HepG2 (cell line): ENCODE measurements around the gene C16orf95. TPM values are rescaled to one million over a fixed set of nuclear protein-coding genes. Genes with fewer than 3 reads are reported as not detected.

ENCODE experiments used
- ATAC-seq: fragments of 200-7000 bp; cut with Tn5 transposase; 3 replicates; pipeline ENCODE4 v1.9.1; 2020; ENCODE audit warnings: mild to moderate bottlenecking, moderate library complexity
- BruUV-seq: library from RNA; stranded (reverse); fragments of 400-500 nt; replicated peaks from 2 replicates; lab custom pipeline; 2021; lab: Mats Ljungman, UMichigan
- CTCF ChIA-PET: fragments of 300-600 bp; formaldehyde crosslinking; extraction: SDS; loops from one replicate; lab custom pipeline; 2021; ENCODE audit warnings: low total read pairs, inconsistent platforms, low intra/inter-chr PET ratio; lab: Yijun Ruan, JAX
- POLR2A ChIA-PET: fragments of 350-600 bp; sonication (Branson Sonifier 250); formaldehyde crosslinking; loops from one replicate; lab custom pipeline; 2020; ENCODE audit warnings: antibody characterized with exemption, inconsistent platforms; lab: Yijun Ruan, JAX
- DNase-seq: peaks from one replicate; pipeline ENCODE4 v3.0.0-alpha.2; 2015; ENCODE audit warnings: low spot score
- FAIRE-seq: peaks from 3 replicates; lab custom pipeline; 2011; peaks lifted over from hg19 to GRCh38; lab: Jason Lieb, UNC
- H2AFZ ChIP-seq: one replicate; pipeline ENCODE4 v1.6.1; 2011; ENCODE audit warnings: low read length, inconsistent platforms
- H3K27ac ChIP-seq: fragments of 300-600 bp; 3 replicates; pipeline ENCODE4 v1.8.0; 2011; ENCODE audit warnings: mixed run types, mild to moderate bottlenecking, mixed read lengths, low read length, inconsistent platforms; ENCODE audit not compliant: insufficient read depth; ENCODE audit errors: extremely low read length
- H3K27me3 ChIP-seq, 2 experiments: fragments of 200-600 bp in 1 of 2; 2 replicates in 1 of 2; 3 replicates in 1 of 2; pipeline versions ENCODE4 v1.6.0 to v1.8.0; 2011; ENCODE audit warnings: low read length in 2 of 2, mild to moderate bottlenecking in 2 of 2, moderate library complexity in 2 of 2, inconsistent platforms in 1 of 2; ENCODE audit not compliant: insufficient read depth in 2 of 2, control insufficient read depth in 1 of 2
- H3K36me3 ChIP-seq, 2 experiments: fragments of 200-600 bp in 1 of 2; replicated peaks in 1 of 2; 2 replicates in 1 of 2; 3 replicates in 1 of 2; pipeline versions ENCODE4 v1.5.1 to v1.8.0; 2011; ENCODE audit warnings: low read length in 2 of 2, inconsistent platforms in 1 of 2; ENCODE audit not compliant: insufficient read depth in 2 of 2, control insufficient read depth in 1 of 2
- H3K4me1 ChIP-seq: 2 replicates; pipeline ENCODE4 v1.5.1; 2012; ENCODE audit warnings: low read length, inconsistent platforms; ENCODE audit not compliant: insufficient read depth
- H3K4me2 ChIP-seq: 2 replicates; pipeline ENCODE4 v1.6.0; 2011; ENCODE audit warnings: low read depth, low read length, inconsistent platforms
- H3K4me3 ChIP-seq, 3 experiments: fragments of 200-600 bp in 1 of 3; sonication (generic), shearing (Covaris generic) in 1 of 3; replicated peaks in 1 of 3; 2 replicates each; pipeline ENCODE4 v1.5.1; 2011 to 2016; ENCODE audit warnings: low read length in 3 of 3, inconsistent platforms in 2 of 3, low read depth in 2 of 3, mild to moderate bottlenecking in 2 of 3, control low read depth in 1 of 3, mixed read lengths in 1 of 3; ENCODE audit not compliant: insufficient read depth in 1 of 3
- H3K79me2 ChIP-seq: one replicate; pipeline ENCODE4 v1.6.1; 2011; ENCODE audit warnings: low read length, inconsistent platforms; ENCODE audit not compliant: insufficient read depth
- H3K9ac ChIP-seq: 2 replicates; pipeline ENCODE4 v1.6.0; 2011; ENCODE audit warnings: mild to moderate bottlenecking, low read depth, low read length, inconsistent platforms; ENCODE audit not compliant: insufficient read depth
- H3K9me3 ChIP-seq: 2 replicates; pipeline ENCODE4 v1.5.1; 2012; ENCODE audit warnings: mild to moderate bottlenecking, low read length
- H4K20me1 ChIP-seq: 2 replicates; pipeline ENCODE4 v1.6.0; 2011; ENCODE audit warnings: inconsistent platforms, mild to moderate bottlenecking, low read length, moderate library complexity; ENCODE audit not compliant: insufficient read depth
- ADNP ChIP-seq: sonication (generic); formaldehyde crosslinking; IDR thresholded peaks from 2 replicates; pipeline ENCODE4 v1.4.0; 2020; ENCODE audit warnings: missing genetic modification reagents
- MED1 ChIP-seq: sonication (generic); formaldehyde crosslinking; IDR thresholded peaks from 2 replicates; pipeline ENCODE4 v1.4.0; 2020; ENCODE audit warnings: missing genetic modification reagents
- MTERF4 ChIP-seq: sonication (generic); formaldehyde crosslinking; IDR thresholded peaks from 2 replicates; pipeline ENCODE4 v1.8.0; 2023; ENCODE audit warnings: mild to moderate bottlenecking, missing genetic modification reagents
- NR1H2 ChIP-seq: sonication (generic); formaldehyde crosslinking; IDR thresholded peaks from 2 replicates; pipeline ENCODE4 v1.8.1; 2022; ENCODE audit warnings: low read depth, missing genetic modification reagents, borderline replicate concordance
- NR2F1 ChIP-seq, 2 experiments: fragments of 450-650 bp in 1 of 2; formaldehyde crosslinking in 1 of 2; IDR thresholded peaks; 2 replicates each; pipeline versions ENCODE4 v1.5.0 to v1.6.1; 2016 to 2020; ENCODE audit warnings: mild to moderate bottlenecking in 1 of 2, missing compliant biosample characterization in 1 of 2, missing genetic modification reagents in 1 of 2, moderate library complexity in 1 of 2
- PAXIP1 ChIP-seq: sonication (generic); formaldehyde crosslinking; conservative IDR thresholded peaks from 2 replicates; pipeline ENCODE4 v1.4.0; 2020; ENCODE audit warnings: mild to moderate bottlenecking, missing genetic modification reagents, moderate library complexity
- POGZ ChIP-seq: sonication (generic); formaldehyde crosslinking; IDR thresholded peaks from 2 replicates; pipeline ENCODE4 v1.4.0; 2020; ENCODE audit warnings: mild to moderate bottlenecking, missing genetic modification reagents
- RBM39 ChIP-seq: fragments of 200-400 bp; formaldehyde crosslinking; IDR thresholded peaks from one replicate; pipeline ENCODE4 v1.6.1; 2018; ENCODE audit warnings: antibody characterized with exemption, mild to moderate bottlenecking, low read depth, low read length; ENCODE audit not compliant: poor library complexity, severe bottlenecking
- SATB2 ChIP-seq: sonication (generic); formaldehyde crosslinking; IDR thresholded peaks from 2 replicates; pipeline ENCODE4 v1.5.0; 2020; ENCODE audit warnings: missing genetic modification reagents
- U2AF2 ChIP-seq: fragments of 200-400 bp; formaldehyde crosslinking; IDR thresholded peaks from 2 replicates; pipeline ENCODE4 v1.6.1; 2017; ENCODE audit warnings: low read depth, mild to moderate bottlenecking, low read length
- ZBTB38 ChIP-seq: sonication (generic); formaldehyde crosslinking; IDR thresholded peaks from 2 replicates; pipeline ENCODE4 v1.5.1; 2020; ENCODE audit warnings: mild to moderate bottlenecking, missing genetic modification reagents
- ZFP1 ChIP-seq: IDR thresholded peaks from 2 replicates; pipeline ENCODE4 v1.6.1; 2016
- ZFP37 ChIP-seq: sonication (generic); formaldehyde crosslinking; IDR thresholded peaks from 2 replicates; pipeline ENCODE4 v1.4.0; 2020; ENCODE audit warnings: missing genetic modification reagents, borderline replicate concordance
- ZIK1 ChIP-seq: sonication (generic); formaldehyde crosslinking; IDR thresholded peaks from 2 replicates; pipeline ENCODE4 v1.5.0; 2020; ENCODE audit warnings: mild to moderate bottlenecking, low read depth, missing genetic modification reagents, borderline replicate concordance
- ZNF143 ChIP-seq: sonication (generic); formaldehyde crosslinking; IDR thresholded peaks from 2 replicates; pipeline ENCODE4 v1.4.0; 2020; ENCODE audit warnings: missing genetic modification reagents
- ZNF292 ChIP-seq: sonication (generic); formaldehyde crosslinking; IDR thresholded peaks from 2 replicates; pipeline ENCODE4 v1.8.1; 2022; ENCODE audit warnings: mild to moderate bottlenecking, low read depth, missing genetic modification reagents, borderline replicate concordance
- ZNF44 ChIP-seq: sonication (generic); formaldehyde crosslinking; IDR thresholded peaks from 2 replicates; pipeline ENCODE4 v1.5.1; 2020; ENCODE audit warnings: mild to moderate bottlenecking, missing genetic modification reagents
- ZNF615 ChIP-seq: sonication (generic); formaldehyde crosslinking; IDR thresholded peaks from 2 replicates; pipeline ENCODE4 v1.5.0; 2020; ENCODE audit warnings: mild to moderate bottlenecking, missing genetic modification reagents, borderline replicate concordance
- ZNF7 ChIP-seq: IDR thresholded peaks from 2 replicates; pipeline ENCODE4 v1.6.1; 2016; ENCODE audit warnings: missing biosample characterization, missing genetic modification reagents
- WGBS: methylation state at CpG from one replicate; pipeline ENCODE4 v1.1.6; 2017; ENCODE audit warnings: low lambda C conversion rate; 5-methylcytosine and 5-hydroxymethylcytosine counted together
- in situ Hi-C: cut with HindIII; loops from 2 replicates; pipeline ENCODE4 v1.10.0; 2017; ENCODE audit warnings: low pct_unique_long_range_greater_than_20kb; ENCODE audit not compliant: extremely low pct_ligation_motif_present
- intact Hi-C: fragments of 100-400 bp; cut with micrococcal nuclease; formaldehyde crosslinking; loops from one replicate; pipeline ENCODE4 v1.10.0; 2022; ENCODE audit not compliant: unreplicated experiment
- polyA plus RNA-seq, 8 experiments: library from polyadenylated mRNA; depleted of rRNA in 3 of 8; stranded (reverse) in 7 of 8; unstranded in 1 of 8; fragments of >200 nt; fragmentation: Illumina TruSeq in 4 of 8; extraction: Trizol in 4 of 8; gene quantifications; 2 replicates each; pipeline versions ENCODE4 v1.2.1 to v1.2.3, GENCODE V29; 2011 to 2016; ENCODE audit warnings: low read depth in 4 of 8, missing spikeins in 1 of 8, mixed read lengths in 1 of 8; ENCODE audit not compliant: insufficient read depth in 1 of 8
- total RNA-seq, 5 experiments: library from RNA; depleted of rRNA; stranded (reverse); fragments of >200 nt; fragmentation: Illumina TruSeq; extraction: Trizol; gene quantifications; 2 replicates each; pipeline ENCODE4 v1.2.3, GENCODE V29; 2016; ENCODE audit warnings: low read depth in 1 of 5
- TF ChIP-seq, protein P1 (sequence below): IDR thresholded peaks from 2 replicates; pipeline ENCODE4 v1.6.1; 2016; ENCODE audit warnings: mild to moderate bottlenecking, missing biosample characterization, missing genetic modification reagents

The C16orf95 gene
- total and polyA plus RNA-seq, 2 of the 13 experiments (the other 11 are each of a cell fraction or from before 2014, with no cell fraction given), result 2.8 to 8.6 TPM

DNA sequence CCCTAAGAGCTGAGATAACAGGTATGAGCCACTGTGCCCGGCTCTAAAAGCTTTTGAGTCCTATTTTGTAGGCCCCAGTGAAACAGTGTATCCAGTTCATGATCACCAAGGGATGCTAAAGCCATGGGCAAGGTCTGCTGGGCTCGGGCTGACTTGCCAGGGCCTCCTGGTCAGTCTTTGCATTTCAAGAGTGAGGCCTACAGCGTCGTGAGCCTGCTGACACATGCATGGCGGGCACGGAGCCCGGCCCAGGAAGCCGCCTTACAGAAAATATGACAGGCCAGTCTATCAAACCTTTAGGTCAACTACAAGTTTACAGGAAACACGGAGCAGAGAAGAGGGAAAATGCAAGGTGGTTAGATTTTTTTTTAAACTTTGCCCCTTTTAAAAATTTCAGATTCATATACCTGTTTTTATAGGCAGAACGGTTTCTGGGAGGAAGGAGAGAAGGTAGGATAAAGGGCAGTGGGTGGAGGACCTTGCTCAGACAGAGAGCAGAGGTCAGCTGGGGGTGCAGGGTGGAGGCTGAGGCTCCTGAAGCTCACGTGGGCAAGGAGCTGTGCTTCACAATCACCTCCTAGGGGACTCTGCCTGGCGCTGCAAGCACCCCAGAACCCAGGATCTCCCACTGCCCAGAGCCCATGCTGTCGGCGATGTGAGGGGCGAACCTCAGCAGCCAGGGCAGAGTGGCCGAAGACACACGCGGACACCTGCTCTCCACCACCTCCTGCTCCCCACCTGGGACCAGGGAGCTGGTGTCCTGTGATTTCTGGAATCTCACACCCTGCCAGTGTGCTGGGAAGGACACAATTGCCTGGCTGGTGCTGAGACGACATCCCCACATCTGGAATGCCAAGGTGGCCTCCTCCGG lies 21.3 kb downstream of the C16orf95 start:
- peak; percentile 8 for FAIRE-seq
- ATAC-seq, result peak; percentile 39
- H4K20me1 ChIP-seq, result no peaks in the 10 kb centered on the region
- H3K36me3 ChIP-seq, result no peaks in the 10 kb centered on the region
- peak overlapping the region in 1 of 3 experiments; percentile 35; a peak in 1 of 6 replicates for H3K4me3 ChIP-seq
- ChIA-PET POLR2A (interaction anchor here (1.0 to 1.5 kb wide), 2 partner anchors 21 to 93 kb away, joined by 3 read pairs; partner anchors contain the start of gene C16orf95), CTCF (no interaction called here)
- H2AFZ ChIP-seq, result peak overlapping the region; percentile 31
- intact Hi-C loops, result loop anchor here (5.0 kb wide), 1 partner anchor 734 kb away; no protein-coding TSS in a partner anchor
- in situ Hi-C loops, result no loop called here
- no peaks in the 10 kb centered on the region for H3K9me3 ChIP-seq
- DNase-seq, result no peak
- H3K4me1 ChIP-seq, result peaks cover 25% of the 10 kb centered on the region
- no TSS peak for BruUV-seq
- H3K79me2 ChIP-seq, result no peaks in the 10 kb centered on the region
- H3K27ac ChIP-seq, result no peak overlapping the region
- H3K4me2 ChIP-seq, result peak overlapping the region; percentile 60
- 38% methylated on average over 18 of the region's 20 CpGs for WGBS
- peak overlapping the region; percentile 13; the same call in 1 of the 2 replicates for H3K9ac ChIP-seq
- no peaks in the 10 kb centered on the region for H3K27me3 ChIP-seq
- TF ChIP-seq MED1 (CRISPR knock-in tag) (no peak), ZNF615 (no peak), ZFP37 (CRISPR knock-in tag) (no peak), ZNF7 (CRISPR knock-in tag) (no peak), MTERF4 (CRISPR knock-in tag) (no peak), ADNP (CRISPR knock-in tag) (no peak), POGZ (no peak), ZNF44 (no peak), SATB2 (CRISPR knock-in tag) (no peak), ZNF143 (CRISPR knock-in tag) (no peak), RBM39 (no peak), ZIK1 (CRISPR knock-in tag) (no peak), PAXIP1 (CRISPR knock-in tag) (peak; percentile 14; the same call in 1 of the 2 replicates), ZFP1 (CRISPR knock-in tag) (no peak), NR2F1 (CRISPR knock-in tag; IDR thresholded peaks at IDR 0.05) (peak; percentile 6 to 10; a peak in 1 of 4 replicates), ZBTB38 (CRISPR knock-in tag) (no peak), NR1H2 (CRISPR knock-in tag) (no peak), ZNF292 (CRISPR knock-in tag) (no peak), U2AF2 (no peak)
- TF ChIP-seq, protein P1, sequence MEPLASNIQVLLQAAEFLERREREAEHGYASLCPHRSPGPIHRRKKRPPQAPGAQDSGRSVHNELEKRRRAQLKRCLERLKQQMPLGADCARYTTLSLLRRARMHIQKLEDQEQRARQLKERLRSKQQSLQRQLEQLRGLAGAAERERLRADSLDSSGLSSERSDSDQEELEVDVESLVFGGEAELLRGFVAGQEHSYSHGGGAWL, result no peak
